HepG2 (cell line): Measurements from ENCODE around the gene TRAPPC5. TPM values are rescaled to one million over a fixed set of nuclear protein-coding genes. Genes with fewer than 3 reads are reported as not detected.

ENCODE experiments used
- ATAC-seq: fragments of 200-7000 bp; cut with Tn5 transposase; 3 replicates; pipeline ENCODE4 v1.9.1; 2020; ENCODE audit warnings: mild to moderate bottlenecking, moderate library complexity
- BruUV-seq: library from RNA; stranded (reverse); fragments of 400-500 nt; replicated peaks from 2 replicates; lab custom pipeline; 2021; lab: Mats Ljungman, UMichigan
- CTCF ChIA-PET: fragments of 300-600 bp; formaldehyde crosslinking; extraction: SDS; loops from one replicate; lab custom pipeline; 2021; ENCODE audit warnings: low total read pairs, inconsistent platforms, low intra/inter-chr PET ratio; lab: Yijun Ruan, JAX
- POLR2A ChIA-PET: fragments of 350-600 bp; sonication (Branson Sonifier 250); formaldehyde crosslinking; loops from one replicate; lab custom pipeline; 2020; ENCODE audit warnings: antibody characterized with exemption, inconsistent platforms; lab: Yijun Ruan, JAX
- DNase-seq: peaks from one replicate; pipeline ENCODE4 v3.0.0-alpha.2; 2015; ENCODE audit warnings: low spot score
- FAIRE-seq: peaks from 3 replicates; lab custom pipeline; 2011; peaks lifted over from hg19 to GRCh38; lab: Jason Lieb, UNC
- H2AFZ ChIP-seq: one replicate; pipeline ENCODE4 v1.6.1; 2011; ENCODE audit warnings: low read length, inconsistent platforms
- H3K27ac ChIP-seq: fragments of 300-600 bp; 3 replicates; pipeline ENCODE4 v1.8.0; 2011; ENCODE audit warnings: mixed run types, mild to moderate bottlenecking, mixed read lengths, low read length, inconsistent platforms; ENCODE audit not compliant: insufficient read depth; ENCODE audit errors: extremely low read length
- H3K27me3 ChIP-seq, 2 experiments: fragments of 200-600 bp in 1 of 2; 2 replicates in 1 of 2; 3 replicates in 1 of 2; pipeline versions ENCODE4 v1.6.0 to v1.8.0; 2011; ENCODE audit warnings: low read length in 2 of 2, mild to moderate bottlenecking in 2 of 2, moderate library complexity in 2 of 2, inconsistent platforms in 1 of 2; ENCODE audit not compliant: insufficient read depth in 2 of 2, control insufficient read depth in 1 of 2
- H3K36me3 ChIP-seq, 2 experiments: fragments of 200-600 bp in 1 of 2; replicated peaks in 1 of 2; 2 replicates in 1 of 2; 3 replicates in 1 of 2; pipeline versions ENCODE4 v1.5.1 to v1.8.0; 2011; ENCODE audit warnings: low read length in 2 of 2, inconsistent platforms in 1 of 2; ENCODE audit not compliant: insufficient read depth in 2 of 2, control insufficient read depth in 1 of 2
- H3K4me1 ChIP-seq: 2 replicates; pipeline ENCODE4 v1.5.1; 2012; ENCODE audit warnings: low read length, inconsistent platforms; ENCODE audit not compliant: insufficient read depth
- H3K4me2 ChIP-seq: 2 replicates; pipeline ENCODE4 v1.6.0; 2011; ENCODE audit warnings: low read depth, low read length, inconsistent platforms
- H3K4me3 ChIP-seq, 3 experiments: fragments of 200-600 bp in 1 of 3; sonication (generic), shearing (Covaris generic) in 1 of 3; replicated peaks in 1 of 3; 2 replicates each; pipeline ENCODE4 v1.5.1; 2011 to 2016; ENCODE audit warnings: low read length in 3 of 3, inconsistent platforms in 2 of 3, low read depth in 2 of 3, mild to moderate bottlenecking in 2 of 3, control low read depth in 1 of 3, mixed read lengths in 1 of 3; ENCODE audit not compliant: insufficient read depth in 1 of 3
- H3K79me2 ChIP-seq: one replicate; pipeline ENCODE4 v1.6.1; 2011; ENCODE audit warnings: low read length, inconsistent platforms; ENCODE audit not compliant: insufficient read depth
- H3K9ac ChIP-seq: 2 replicates; pipeline ENCODE4 v1.6.0; 2011; ENCODE audit warnings: mild to moderate bottlenecking, low read depth, low read length, inconsistent platforms; ENCODE audit not compliant: insufficient read depth
- H3K9me3 ChIP-seq: 2 replicates; pipeline ENCODE4 v1.5.1; 2012; ENCODE audit warnings: mild to moderate bottlenecking, low read length
- H4K20me1 ChIP-seq: 2 replicates; pipeline ENCODE4 v1.6.0; 2011; ENCODE audit warnings: inconsistent platforms, mild to moderate bottlenecking, low read length, moderate library complexity; ENCODE audit not compliant: insufficient read depth
- CENPT ChIP-seq: sonication (generic); formaldehyde crosslinking; IDR thresholded peaks from 2 replicates; pipeline ENCODE4 v1.8.0; 2022; ENCODE audit warnings: low read depth, mild to moderate bottlenecking, moderate library complexity, missing genetic modification reagents
- EHMT2 ChIP-seq: fragments of 200-600 bp; sonication (generic); IDR thresholded peaks from 2 replicates; pipeline ENCODE4 v1.7.0; 2017; ENCODE audit warnings: antibody characterized with exemption, low read depth, low read length, borderline replicate concordance
- GATAD2A ChIP-seq: IDR thresholded peaks from 2 replicates; pipeline ENCODE4 v1.6.1; 2016
- HMG20B ChIP-seq: conservative IDR thresholded peaks from 2 replicates; pipeline ENCODE4 v1.6.1; 2016; ENCODE audit warnings: missing genetic modification reagents, missing compliant biosample characterization
- KDM2A ChIP-seq: sonication (generic); formaldehyde crosslinking; IDR thresholded peaks from 2 replicates; pipeline ENCODE4 v1.4.0; 2020; ENCODE audit warnings: low read depth, missing genetic modification reagents, borderline replicate concordance
- KLF16 ChIP-seq, 2 experiments: sonication (generic) in 1 of 2; formaldehyde crosslinking in 1 of 2; IDR thresholded peaks; 2 replicates each; pipeline versions ENCODE4 v1.6.1 to v1.8.0; 2016 to 2023; ENCODE audit warnings: missing genetic modification reagents in 2 of 2, missing compliant biosample characterization in 1 of 2
- KMT2B ChIP-seq: IDR thresholded peaks from 2 replicates; pipeline ENCODE4 v1.6.1; 2016; ENCODE audit warnings: missing genetic modification reagents, missing compliant biosample characterization
- POLR2A ChIP-seq, 2 experiments: IDR thresholded peaks; 2 replicates each; pipeline ENCODE4 v1.6.1; 2011; ENCODE audit warnings: low read depth in 2 of 2, low read length in 2 of 2, mild to moderate bottlenecking in 1 of 2, moderate library complexity in 1 of 2; ENCODE audit not compliant: insufficient read depth in 1 of 2
- SMYD3 ChIP-seq: sonication (generic); formaldehyde crosslinking; IDR thresholded peaks from 2 replicates; pipeline ENCODE4 v1.8.1; 2023; ENCODE audit warnings: mild to moderate bottlenecking, missing genetic modification reagents
- YEATS2 ChIP-seq: sonication (generic); formaldehyde crosslinking; IDR thresholded peaks from 2 replicates; pipeline ENCODE4 v1.4.0; 2020; ENCODE audit warnings: missing genetic modification reagents, borderline replicate concordance
- ZNF337 ChIP-seq: sonication (generic); formaldehyde crosslinking; IDR thresholded peaks from 2 replicates; pipeline ENCODE4 v1.5.1; 2020; ENCODE audit warnings: missing genetic modification reagents, low read depth, mild to moderate bottlenecking, borderline replicate concordance
- WGBS: methylation state at CpG from one replicate; pipeline ENCODE4 v1.1.6; 2017; ENCODE audit warnings: low lambda C conversion rate; 5-methylcytosine and 5-hydroxymethylcytosine counted together
- in situ Hi-C: cut with HindIII; loops from 2 replicates; pipeline ENCODE4 v1.10.0; 2017; ENCODE audit warnings: low pct_unique_long_range_greater_than_20kb; ENCODE audit not compliant: extremely low pct_ligation_motif_present
- intact Hi-C: fragments of 100-400 bp; cut with micrococcal nuclease; formaldehyde crosslinking; loops from one replicate; pipeline ENCODE4 v1.10.0; 2022; ENCODE audit not compliant: unreplicated experiment
- polyA plus RNA-seq, 8 experiments: library from polyadenylated mRNA; depleted of rRNA in 3 of 8; stranded (reverse) in 7 of 8; unstranded in 1 of 8; fragments of >200 nt; fragmentation: Illumina TruSeq in 4 of 8; extraction: Trizol in 4 of 8; gene quantifications; 2 replicates each; pipeline versions ENCODE4 v1.2.1 to v1.2.3, GENCODE V29; 2011 to 2016; ENCODE audit warnings: low read depth in 4 of 8, missing spikeins in 1 of 8, mixed read lengths in 1 of 8; ENCODE audit not compliant: insufficient read depth in 1 of 8
- total RNA-seq, 5 experiments: library from RNA; depleted of rRNA; stranded (reverse); fragments of >200 nt; fragmentation: Illumina TruSeq; extraction: Trizol; gene quantifications; 2 replicates each; pipeline ENCODE4 v1.2.3, GENCODE V29; 2016; ENCODE audit warnings: low read depth in 1 of 5
- TF ChIP-seq, protein P1 (sequence below): IDR thresholded peaks from 2 replicates; pipeline ENCODE4 v1.6.1; 2016; ENCODE audit warnings: missing compliant biosample characterization, missing genetic modification reagents, borderline replicate concordance
- TF ChIP-seq, protein P2 (sequence below): sonication (generic); formaldehyde crosslinking; conservative IDR thresholded peaks from 2 replicates; pipeline ENCODE4 v1.4.0; 2020; ENCODE audit warnings: missing genetic modification reagents
- TF ChIP-seq, protein P3 (sequence below): sonication (generic); formaldehyde crosslinking; IDR thresholded peaks from 2 replicates; pipeline ENCODE4 v1.8.0; 2022; ENCODE audit warnings: mild to moderate bottlenecking, missing genetic modification reagents, borderline replicate concordance
- TF ChIP-seq, protein P4 (sequence below): sonication (generic); formaldehyde crosslinking; IDR thresholded peaks from 2 replicates; pipeline ENCODE4 v1.5.1; 2020; ENCODE audit warnings: mild to moderate bottlenecking, missing genetic modification reagents, borderline replicate concordance
- TF ChIP-seq, protein P5 (sequence below): fragments of 450-650 bp; IDR thresholded peaks from 2 replicates; pipeline ENCODE4 v1.6.1; 2016

The TRAPPC5 gene
- total and polyA plus RNA-seq, 2 of the 13 experiments (the other 11 are each of a cell fraction or from before 2014, with no cell fraction given): 38.5 to 78.7 TPM

DNA sequence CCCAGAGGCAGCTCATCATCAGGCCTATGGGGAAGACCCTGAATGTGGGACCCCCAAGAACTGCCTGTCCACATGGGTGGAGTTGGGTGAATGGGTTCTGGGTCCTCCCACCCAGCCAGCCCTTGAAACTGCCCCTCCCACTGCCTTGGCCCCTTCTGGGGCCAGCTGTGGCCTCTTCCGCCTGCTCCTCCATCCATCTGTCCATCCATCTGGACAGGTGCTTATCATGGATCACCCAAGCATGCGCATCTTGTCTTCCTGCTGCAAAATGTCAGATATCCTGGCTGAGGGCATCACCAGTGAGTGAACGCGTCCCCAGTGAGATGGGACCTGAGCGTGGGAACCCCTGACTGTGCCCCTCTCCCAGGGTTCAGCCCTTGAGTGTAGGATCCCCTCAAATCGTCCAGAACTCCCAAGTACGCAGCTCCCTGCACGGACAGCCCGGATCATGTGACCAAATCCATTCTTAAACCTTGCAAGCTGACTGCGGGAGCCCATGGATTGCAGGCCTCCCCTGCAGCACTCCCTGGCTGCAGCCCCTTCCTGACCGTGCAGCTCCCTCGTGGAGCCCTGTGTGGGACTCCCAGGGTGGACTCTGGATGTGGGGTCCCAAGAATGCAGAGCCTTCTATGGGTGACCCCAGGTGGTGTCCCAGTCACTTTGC, 41.7 kb upstream of the TRAPPC5 start (continued):
- TF ChIP-seq, protein P1, sequence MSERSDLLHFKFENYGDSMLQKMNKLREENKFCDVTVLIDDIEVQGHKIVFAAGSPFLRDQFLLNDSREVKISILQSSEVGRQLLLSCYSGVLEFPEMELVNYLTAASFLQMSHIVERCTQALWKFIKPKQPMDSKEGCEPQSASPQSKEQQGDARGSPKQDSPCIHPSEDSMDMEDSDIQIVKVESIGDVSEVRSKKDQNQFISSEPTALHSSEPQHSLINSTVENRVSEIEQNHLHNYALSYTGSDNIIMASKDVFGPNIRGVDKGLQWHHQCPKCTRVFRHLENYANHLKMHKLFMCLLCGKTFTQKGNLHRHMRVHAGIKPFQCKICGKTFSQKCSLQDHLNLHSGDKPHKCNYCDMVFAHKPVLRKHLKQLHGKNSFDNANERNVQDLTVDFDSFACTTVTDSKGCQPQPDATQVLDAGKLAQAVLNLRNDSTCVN (CRISPR knock-in tag): no peak
- no peak for TF ChIP-seq YEATS2 (CRISPR knock-in tag)
- TF ChIP-seq EHMT2: no peak
- TF ChIP-seq KDM2A (CRISPR knock-in tag): no peak
- TF ChIP-seq, protein P2, sequence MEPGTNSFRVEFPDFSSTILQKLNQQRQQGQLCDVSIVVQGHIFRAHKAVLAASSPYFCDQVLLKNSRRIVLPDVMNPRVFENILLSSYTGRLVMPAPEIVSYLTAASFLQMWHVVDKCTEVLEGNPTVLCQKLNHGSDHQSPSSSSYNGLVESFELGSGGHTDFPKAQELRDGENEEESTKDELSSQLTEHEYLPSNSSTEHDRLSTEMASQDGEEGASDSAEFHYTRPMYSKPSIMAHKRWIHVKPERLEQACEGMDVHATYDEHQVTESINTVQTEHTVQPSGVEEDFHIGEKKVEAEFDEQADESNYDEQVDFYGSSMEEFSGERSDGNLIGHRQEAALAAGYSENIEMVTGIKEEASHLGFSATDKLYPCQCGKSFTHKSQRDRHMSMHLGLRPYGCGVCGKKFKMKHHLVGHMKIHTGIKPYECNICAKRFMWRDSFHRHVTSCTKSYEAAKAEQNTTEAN (CRISPR knock-in tag): no peak

DNA sequence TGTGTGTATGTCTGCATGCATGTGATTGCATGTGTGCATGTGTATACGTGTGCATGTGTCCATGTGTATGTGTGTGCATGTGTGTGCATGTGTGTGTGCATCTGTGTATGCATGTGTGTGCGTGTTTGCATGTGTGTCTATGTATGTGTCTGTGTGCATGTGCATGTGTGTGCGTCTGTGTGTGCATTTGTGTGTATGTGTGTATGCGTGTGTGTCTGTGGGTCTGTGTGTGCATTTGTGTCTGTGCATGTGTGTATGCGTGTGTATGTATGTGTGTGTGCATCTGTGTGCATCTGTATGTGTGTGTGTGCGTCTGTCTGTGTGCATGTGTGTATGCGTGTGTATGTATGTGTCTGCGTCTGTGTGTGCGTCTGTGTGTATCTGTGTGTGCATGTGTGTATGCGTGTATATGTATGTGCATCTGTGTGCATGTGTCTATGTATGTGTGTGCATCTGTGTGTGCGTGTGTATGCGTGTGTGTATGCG, 40.7 kb upstream of the TRAPPC5 start:
- H4K20me1 ChIP-seq: no peaks in the 10 kb centered on the region; the same call in 1 of the 2 replicates
- H3K4me3 ChIP-seq: no peak overlapping the region
- H3K4me2 ChIP-seq: no peak overlapping the region
- ChIA-PET POLR2A (no interaction called here), CTCF (no interaction called here)
- FAIRE-seq: peak; percentile 37
- WGBS: 95% methylated on average over 11 of the region's 13 CpGs
- no peak for ATAC-seq
- no peak overlapping the region for H3K9ac ChIP-seq
- in situ Hi-C loops: no loop called here
- no peaks in the 10 kb centered on the region for H3K9me3 ChIP-seq
- no peak overlapping the region for H3K27ac ChIP-seq
- no peak for DNase-seq
- peaks cover 23% of the 10 kb centered on the region for H3K4me1 ChIP-seq
- H2AFZ ChIP-seq: no peak overlapping the region
- intact Hi-C loops: no loop called here
- H3K36me3 ChIP-seq: no peaks in the 10 kb centered on the region; a peak in 1 of 5 replicates
- no peaks in the 10 kb centered on the region; a peak in 1 of 5 replicates for H3K27me3 ChIP-seq
- peaks cover 7% of the 10 kb centered on the region for H3K79me2 ChIP-seq
- no TSS peak for BruUV-seq
- TF ChIP-seq GATAD2A (no peak), HMG20B (CRISPR knock-in tag) (no peak), CENPT (CRISPR knock-in tag) (0 out of 2 replicates have a peak, but pooled peaks have one; percentile 20), ZNF337 (CRISPR knock-in tag) (no peak), POLR2A (IDR thresholded peaks at IDR 0.05; ENCODE audit: insufficient read depth in 1 of 2, low read depth in 2 of 2, low read length in 2 of 2) (peak in 1 of 2 experiments; percentile 39; a peak in 1 of 4 replicates), KMT2B (CRISPR knock-in tag) (no peak), KLF16 (CRISPR knock-in tag; IDR thresholded peaks at IDR 0.05) (peak in 1 of 2 experiments; percentile 62; a peak in 1 of 4 replicates), SMYD3 (CRISPR knock-in tag) (no peak)
- TF ChIP-seq, protein P3, sequence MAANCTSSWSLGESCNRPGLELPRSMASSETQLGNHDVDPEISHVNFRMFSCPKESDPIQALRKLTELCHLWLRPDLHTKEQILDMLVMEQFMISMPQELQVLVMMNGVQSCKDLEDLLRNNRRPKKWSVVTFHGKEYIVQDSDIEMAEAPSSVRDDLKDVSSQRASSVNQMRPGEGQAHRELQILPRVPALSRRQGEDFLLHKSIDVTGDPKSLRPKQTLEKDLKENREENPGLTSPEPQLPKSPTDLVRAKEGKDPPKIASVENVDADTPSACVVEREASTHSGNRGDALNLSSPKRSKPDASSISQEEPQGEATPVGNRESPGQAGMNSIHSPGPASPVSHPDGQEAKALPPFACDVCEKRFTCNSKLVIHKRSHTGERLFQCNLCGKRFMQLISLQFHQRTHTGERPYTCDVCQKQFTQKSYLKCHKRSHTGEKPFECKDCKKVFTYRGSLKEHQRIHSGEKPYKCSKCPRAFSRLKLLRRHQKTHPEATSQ (CRISPR knock-in tag): no peak
- TF ChIP-seq, protein P4, sequence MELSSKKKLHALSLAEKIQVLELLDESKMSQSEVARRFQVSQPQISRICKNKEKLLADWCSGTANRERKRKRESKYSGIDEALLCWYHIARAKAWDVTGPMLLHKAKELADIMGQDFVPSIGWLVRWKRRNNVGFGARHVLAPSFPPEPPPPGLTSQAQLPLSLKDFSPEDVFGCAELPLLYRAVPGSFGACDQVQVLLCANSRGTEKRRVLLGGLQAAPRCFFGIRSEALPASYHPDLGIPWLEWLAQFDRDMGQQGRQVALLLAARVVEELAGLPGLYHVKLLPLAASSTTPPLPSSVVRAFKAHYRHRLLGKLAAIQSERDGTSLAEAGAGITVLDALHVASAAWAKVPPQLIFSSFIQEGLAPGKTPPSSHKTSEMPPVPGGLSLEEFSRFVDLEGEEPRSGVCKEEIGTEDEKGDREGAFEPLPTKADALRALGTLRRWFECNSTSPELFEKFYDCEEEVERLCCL (CRISPR knock-in tag): no peak
- TF ChIP-seq, protein P5, sequence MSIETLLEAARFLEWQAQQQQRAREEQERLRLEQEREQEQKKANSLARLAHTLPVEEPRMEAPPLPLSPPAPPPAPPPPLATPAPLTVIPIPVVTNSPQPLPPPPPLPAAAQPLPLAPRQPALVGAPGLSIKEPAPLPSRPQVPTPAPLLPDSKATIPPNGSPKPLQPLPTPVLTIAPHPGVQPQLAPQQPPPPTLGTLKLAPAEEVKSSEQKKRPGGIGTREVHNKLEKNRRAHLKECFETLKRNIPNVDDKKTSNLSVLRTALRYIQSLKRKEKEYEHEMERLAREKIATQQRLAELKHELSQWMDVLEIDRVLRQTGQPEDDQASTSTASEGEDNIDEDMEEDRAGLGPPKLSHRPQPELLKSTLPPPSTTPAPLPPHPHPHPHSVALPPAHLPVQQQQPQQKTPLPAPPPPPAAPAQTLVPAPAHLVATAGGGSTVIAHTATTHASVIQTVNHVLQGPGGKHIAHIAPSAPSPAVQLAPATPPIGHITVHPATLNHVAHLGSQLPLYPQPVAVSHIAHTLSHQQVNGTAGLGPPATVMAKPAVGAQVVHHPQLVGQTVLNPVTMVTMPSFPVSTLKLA: peak; percentile 97
